ENCODE results near the gene UGT1A6.

DNA sequence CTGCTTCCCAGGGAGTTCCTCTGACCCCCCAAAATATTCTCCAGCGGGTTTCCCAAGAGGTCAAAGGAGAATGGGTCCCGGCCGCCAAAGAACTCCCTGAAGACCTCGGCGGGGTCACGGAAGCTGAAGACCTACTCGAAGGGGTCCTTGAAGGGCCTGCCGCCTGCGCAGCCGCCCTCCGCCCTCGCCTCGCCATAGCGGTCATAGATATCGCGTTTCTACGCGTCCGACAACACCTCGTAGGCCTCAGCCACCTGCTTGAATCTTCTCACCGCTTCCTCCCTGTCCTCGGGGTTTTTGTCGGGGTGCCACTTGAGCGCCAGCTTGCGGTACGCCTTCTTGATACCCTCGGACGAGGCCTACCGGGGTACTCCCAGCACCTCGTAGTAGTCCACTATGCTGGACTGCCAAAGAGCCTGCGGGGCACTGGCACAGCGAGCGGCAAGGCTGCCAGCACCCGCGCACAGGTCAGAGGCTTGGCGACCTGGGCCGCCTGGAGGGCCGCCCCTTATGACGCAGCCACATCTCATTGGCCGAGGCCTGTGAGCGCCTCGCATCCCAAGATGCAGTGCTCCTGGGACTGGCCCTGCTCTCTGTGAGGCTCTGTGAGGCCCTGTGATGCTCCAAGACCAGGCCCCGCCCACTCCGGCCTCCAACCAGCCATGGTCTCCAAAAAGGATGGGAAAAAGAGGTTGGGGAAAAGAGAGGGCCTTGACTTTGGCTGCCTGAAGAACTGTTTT is 62.4 kb downstream of the UGT1A6 start:
- TF ChIP-seq CTCF (conservative IDR thresholded peaks at IDR 0.05; ENCODE audit: low read depth in 2 of 2) (no peak), EZH2phosphoT487 (IDR thresholded peaks at IDR 0.05; ENCODE audit: unreplicated experiment) (no peak), ZNF114 (CRISPR knock-in tag; IDR thresholded peaks at IDR 0.05) (no peak)

All from GM23338 (cell line).